Measurements from ENCODE around the gene ZNF714.

GRCh38 chr19:21147540-21147939 is 65.5 kb downstream of the ZNF714 start:
- no peak for TF ChIP-seq CTCF (IDR thresholded peaks at IDR 0.05)
- no peak for TF ChIP-seq POLR2A (IDR thresholded peaks at IDR 0.05)
- TF ChIP-seq EP300 (IDR thresholded peaks at IDR 0.05), result no peak
